ENCODE measurements around the gene IL17B.
A peak's percentile ranks its signal among the peaks of the same experiment; 100 is the strongest.

IL17B gene

DNA sequence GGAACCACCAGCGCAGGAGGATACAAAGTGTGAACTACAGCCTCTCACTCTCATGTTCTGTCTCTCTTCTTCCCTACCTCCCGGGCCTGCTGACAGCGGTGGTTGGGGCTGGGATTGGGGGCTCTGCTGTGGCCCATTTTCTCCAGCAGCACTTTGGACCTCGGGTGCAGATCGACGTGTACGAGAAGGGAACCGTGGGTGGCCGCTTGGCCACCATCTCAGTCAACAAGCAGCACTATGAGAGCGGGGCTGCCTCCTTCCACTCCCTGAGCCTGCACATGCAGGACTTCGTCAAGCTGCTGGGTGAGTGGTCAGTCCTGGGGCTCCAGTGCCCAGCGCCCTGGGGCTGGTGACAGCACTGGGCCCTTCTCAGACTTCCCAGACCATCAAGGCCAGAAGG is 16.6 kb downstream of the IL17B start:
- Histone ChIP-seq H3K36me3 (ENCODE audit: insufficient read depth, low read length) (peaks cover 17% of the 10 kb centered on the region; the same call in 1 of the 2 replicates), H2AFZ (ENCODE audit: low read length) (no peak overlapping the region), H3K9me3 (ENCODE audit: low read length) (no peaks in the 10 kb centered on the region), H3K9ac (ENCODE audit: low read length) (no peak overlapping the region), H3K4me1 (ENCODE audit: insufficient read depth, low read length, severe bottlenecking) (peaks cover 19% of the 10 kb centered on the region), H3K27me3 (ENCODE audit: insufficient read depth, low read length) (no peaks in the 10 kb centered on the region), H3K4me2 (ENCODE audit: low read length) (no peak overlapping the region), H3K4me3 (ENCODE audit: low read depth, low read length, poor library complexity, severe bottlenecking) (no peak overlapping the region), H4K20me1 (ENCODE audit: insufficient read depth, low read length) (no peaks in the 10 kb centered on the region), H3K9me2 (ENCODE audit: low read depth, low read length) (no peaks in the 10 kb centered on the region), H3K27ac (ENCODE audit: low read depth, low read length, poor library complexity, severe bottlenecking) (no peak overlapping the region), H3F3A (ENCODE audit: insufficient read depth, low read length) (no peaks in the 10 kb centered on the region), H3K79me2 (ENCODE audit: insufficient read depth, low read length) (no peaks in the 10 kb centered on the region)
- no peak for TF ChIP-seq EZH2 (IDR thresholded peaks at IDR 0.05; ENCODE audit: borderline replicate concordance, low read length)

DNA sequence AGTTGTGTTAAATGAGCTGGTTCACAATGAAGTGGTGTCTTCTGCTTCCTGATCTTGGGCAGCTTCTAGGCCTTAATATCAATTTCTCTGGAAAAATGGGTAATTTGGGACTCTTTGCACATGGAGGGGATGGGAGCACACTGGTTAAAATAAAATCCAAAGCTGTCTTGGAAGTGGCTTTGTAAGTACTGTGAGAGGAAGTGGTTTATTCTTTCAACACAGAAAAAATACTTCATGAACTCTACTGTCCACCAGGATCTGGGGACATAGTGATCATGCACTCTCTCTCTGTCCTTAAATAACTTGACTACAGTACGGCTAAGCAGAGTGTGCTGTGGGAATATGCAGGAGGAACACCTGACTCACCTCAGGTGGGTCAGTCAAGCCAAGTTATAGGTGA is 18.8 kb downstream of the IL17B start:
- Histone ChIP-seq H3F3A (ENCODE audit: insufficient read depth, low read length) (no peaks in the 10 kb centered on the region), H3K4me1 (ENCODE audit: insufficient read depth, low read length, severe bottlenecking) (peaks cover 27% of the 10 kb centered on the region), H3K4me3 (ENCODE audit: low read depth, low read length, poor library complexity, severe bottlenecking) (no peak overlapping the region), H3K9me2 (ENCODE audit: low read depth, low read length) (no peaks in the 10 kb centered on the region), H3K4me2 (ENCODE audit: low read length) (no peak overlapping the region), H3K36me3 (ENCODE audit: insufficient read depth, low read length) (peaks cover 29% of the 10 kb centered on the region; the same call in 1 of the 2 replicates), H3K79me2 (ENCODE audit: insufficient read depth, low read length) (no peaks in the 10 kb centered on the region), H3K9me3 (ENCODE audit: low read length) (no peaks in the 10 kb centered on the region), H2AFZ (ENCODE audit: low read length) (no peak overlapping the region), H3K27me3 (ENCODE audit: insufficient read depth, low read length) (no peaks in the 10 kb centered on the region), H4K20me1 (ENCODE audit: insufficient read depth, low read length) (no peaks in the 10 kb centered on the region), H3K27ac (ENCODE audit: low read depth, low read length, poor library complexity, severe bottlenecking) (no peak overlapping the region), H3K9ac (ENCODE audit: low read length) (no peak overlapping the region)
- TF ChIP-seq, protein P1, sequence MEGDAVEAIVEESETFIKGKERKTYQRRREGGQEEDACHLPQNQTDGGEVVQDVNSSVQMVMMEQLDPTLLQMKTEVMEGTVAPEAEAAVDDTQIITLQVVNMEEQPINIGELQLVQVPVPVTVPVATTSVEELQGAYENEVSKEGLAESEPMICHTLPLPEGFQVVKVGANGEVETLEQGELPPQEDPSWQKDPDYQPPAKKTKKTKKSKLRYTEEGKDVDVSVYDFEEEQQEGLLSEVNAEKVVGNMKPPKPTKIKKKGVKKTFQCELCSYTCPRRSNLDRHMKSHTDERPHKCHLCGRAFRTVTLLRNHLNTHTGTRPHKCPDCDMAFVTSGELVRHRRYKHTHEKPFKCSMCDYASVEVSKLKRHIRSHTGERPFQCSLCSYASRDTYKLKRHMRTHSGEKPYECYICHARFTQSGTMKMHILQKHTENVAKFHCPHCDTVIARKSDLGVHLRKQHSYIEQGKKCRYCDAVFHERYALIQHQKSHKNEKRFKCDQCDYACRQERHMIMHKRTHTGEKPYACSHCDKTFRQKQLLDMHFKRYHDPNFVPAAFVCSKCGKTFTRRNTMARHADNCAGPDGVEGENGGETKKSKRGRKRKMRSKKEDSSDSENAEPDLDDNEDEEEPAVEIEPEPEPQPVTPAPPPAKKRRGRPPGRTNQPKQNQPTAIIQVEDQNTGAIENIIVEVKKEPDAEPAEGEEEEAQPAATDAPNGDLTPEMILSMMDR (IDR thresholded peaks at IDR 0.05; ENCODE audit: low read length), result no peak
- no peak for TF ChIP-seq EZH2 (IDR thresholded peaks at IDR 0.05; ENCODE audit: borderline replicate concordance, low read length)

DNA sequence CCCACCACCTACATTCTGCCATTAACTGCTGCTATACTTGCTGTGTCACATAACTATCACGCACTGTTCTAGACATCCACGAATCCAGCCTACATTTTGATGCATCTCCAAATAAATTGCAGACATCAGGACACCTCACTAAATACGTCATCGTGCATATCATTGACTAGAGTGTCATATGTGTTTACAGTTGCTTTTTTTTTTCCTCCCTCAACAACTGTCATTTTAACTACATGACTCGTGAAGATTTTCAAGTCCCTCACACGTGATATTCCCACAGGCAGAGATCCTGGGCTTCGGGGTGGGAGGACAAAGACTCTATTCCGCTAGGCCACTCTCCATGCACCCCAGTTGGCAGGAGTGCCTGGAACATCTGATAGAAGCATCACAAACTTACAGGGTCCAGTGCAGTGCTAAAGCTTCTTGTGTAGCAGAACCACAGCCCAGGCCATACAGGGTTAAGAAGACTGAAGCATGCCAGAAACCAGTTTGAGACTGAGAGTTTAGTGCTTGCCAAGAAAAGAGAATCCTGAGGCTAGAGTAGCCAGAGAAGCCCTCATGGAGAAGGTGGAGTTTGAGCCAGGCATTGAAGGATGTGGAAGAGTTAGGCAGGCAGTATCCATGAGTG is 20.1 kb downstream of the IL17B start:
- Histone ChIP-seq H3K27ac (ENCODE audit: low read depth, low read length, poor library complexity, severe bottlenecking) (no peak overlapping the region), H2AFZ (ENCODE audit: low read length) (no peak overlapping the region), H3F3A (ENCODE audit: insufficient read depth, low read length) (no peaks in the 10 kb centered on the region), H3K9me2 (ENCODE audit: low read depth, low read length) (no peaks in the 10 kb centered on the region), H3K9me3 (ENCODE audit: low read length) (no peaks in the 10 kb centered on the region), H3K4me3 (ENCODE audit: low read depth, low read length, poor library complexity, severe bottlenecking) (peak overlapping the region; percentile 94), H4K20me1 (ENCODE audit: insufficient read depth, low read length) (no peaks in the 10 kb centered on the region), H3K4me2 (ENCODE audit: low read length) (peak overlapping the region; percentile 83), H3K36me3 (ENCODE audit: insufficient read depth, low read length) (peaks cover 33% of the 10 kb centered on the region; the same call in 1 of the 2 replicates), H3K9ac (ENCODE audit: low read length) (peak overlapping the region; percentile 97), H3K79me2 (ENCODE audit: insufficient read depth, low read length) (no peaks in the 10 kb centered on the region), H3K4me1 (ENCODE audit: insufficient read depth, low read length, severe bottlenecking) (peaks cover 27% of the 10 kb centered on the region), H3K27me3 (ENCODE audit: insufficient read depth, low read length) (no peaks in the 10 kb centered on the region)
- TF ChIP-seq EZH2 (IDR thresholded peaks at IDR 0.05; ENCODE audit: borderline replicate concordance, low read length), result no peak
- TF ChIP-seq, protein P1 (IDR thresholded peaks at IDR 0.05; ENCODE audit: low read length), result no peak

DNA sequence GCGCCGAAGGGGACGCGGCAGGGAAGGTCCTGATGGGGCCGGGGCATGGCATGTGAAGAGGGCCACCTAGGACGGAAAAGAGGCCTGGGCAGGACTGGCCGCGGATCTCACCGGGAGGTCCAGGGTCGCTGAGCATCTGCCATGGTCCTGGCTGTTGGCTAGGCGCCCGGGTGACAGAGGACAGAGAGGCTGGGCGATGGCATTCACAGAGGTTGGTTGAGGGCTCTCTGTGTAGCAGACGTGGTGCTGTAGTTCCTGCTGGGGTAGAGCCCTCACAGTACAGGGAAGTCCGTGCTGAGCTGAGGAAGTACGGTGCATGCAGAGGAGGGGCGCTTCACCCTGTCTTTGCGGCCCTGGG is 20.8 kb downstream of the IL17B start:
- H2AFZ ChIP-seq (ENCODE audit: low read length), result no peak overlapping the region
- H3K4me2 ChIP-seq (ENCODE audit: low read length), result peak overlapping the region; percentile 83
- H3K79me2 ChIP-seq (ENCODE audit: insufficient read depth, low read length), result no peaks in the 10 kb centered on the region
- H3K27ac ChIP-seq (ENCODE audit: low read depth, low read length, poor library complexity, severe bottlenecking), result peak overlapping the region; percentile 38
- H3K9me3 ChIP-seq (ENCODE audit: low read length), result no peaks in the 10 kb centered on the region
- H3K9me2 ChIP-seq (ENCODE audit: low read depth, low read length), result no peaks in the 10 kb centered on the region
- peaks cover 27% of the 10 kb centered on the region for H3K4me1 ChIP-seq (ENCODE audit: insufficient read depth, low read length, severe bottlenecking)
- TF ChIP-seq EZH2 (IDR thresholded peaks at IDR 0.05; ENCODE audit: borderline replicate concordance, low read length), result no peak
- TF ChIP-seq, protein P1 (IDR thresholded peaks at IDR 0.05; ENCODE audit: low read length), result no peak
- H3F3A ChIP-seq (ENCODE audit: insufficient read depth, low read length), result no peaks in the 10 kb centered on the region
- H3K36me3 ChIP-seq (ENCODE audit: insufficient read depth, low read length), result peaks cover 35% of the 10 kb centered on the region
- peak overlapping the region; percentile 94 for H3K4me3 ChIP-seq (ENCODE audit: low read depth, low read length, poor library complexity, severe bottlenecking)
- H3K27me3 ChIP-seq (ENCODE audit: insufficient read depth, low read length), result no peaks in the 10 kb centered on the region
- no peaks in the 10 kb centered on the region for H4K20me1 ChIP-seq (ENCODE audit: insufficient read depth, low read length)
- peak overlapping the region; percentile 97 for H3K9ac ChIP-seq (ENCODE audit: low read length)
